ENCODE data around the gene RFTN1. TPM values are rescaled to one million over a fixed set of nuclear protein-coding genes. Genes with fewer than 3 reads are reported as not detected.
A peak's percentile ranks its signal among the peaks of the same experiment; 100 is the strongest.

The RFTN1 gene
- total and polyA plus RNA-seq, 5 experiments from 2014 or later = 35.3 to 61.8 (median 44.2) TPM

DNA sequence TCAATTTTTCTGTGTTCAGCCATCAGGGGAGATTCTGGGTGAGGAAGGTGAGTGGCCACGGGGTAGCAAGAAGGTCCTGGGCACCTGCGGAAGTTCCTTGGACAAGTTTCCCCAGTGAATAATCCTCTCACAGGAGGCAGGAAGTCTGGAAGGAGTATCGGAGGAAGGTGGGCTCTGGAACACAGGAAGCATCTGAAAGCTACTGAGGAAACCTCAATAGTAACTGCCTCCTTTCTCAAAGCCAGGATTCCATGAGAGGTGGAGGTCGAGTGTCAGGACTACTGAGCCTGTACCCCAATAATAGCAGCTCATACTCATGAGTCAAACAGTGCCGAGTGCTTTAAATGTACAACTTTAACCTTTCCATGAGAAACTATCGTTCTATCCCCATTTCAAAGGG, 137.6 kb downstream of the RFTN1 start:
- no peak for ATAC-seq
- Mint-ChIP-seq H3K4me3 (peak overlapping the region in 9 of 10 donors; percentile 4 to 87 (median 77)), H3K27me3 (no peaks in the 10 kb centered on the region), H3K27ac (peak overlapping the region; percentile 60 to 96 (median 93)), H3K9me3 (peaks cover 0 to 5% (median 0%) of the 10 kb centered on the region in 9 donors), H3K36me3 (peaks cover 0 to 18% (median 12%) of the 10 kb centered on the region in 3 donors), H3K4me1 (peaks cover 50 to 99% (median 90%) of the 10 kb centered on the region in 4 donors)
- POLR2A ChIA-PET = interaction anchor here (1.0 to 1.7 kb wide), 6 partner anchors 9 to 140 kb away, joined by 3 to 4 read pairs (median 3); partner anchors contain the start of gene RFTN1
- no peak for DNase-seq

GRCh38 chr3:16374935-16375245, 138.6 kb downstream of the RFTN1 start:
- no peak for DNase-seq
- peaks cover 0 to 27% (median 16%) of the 10 kb centered on the region in 3 donors for H3K36me3 Mint-ChIP-seq
- H3K27ac Mint-ChIP-seq = peak overlapping the region; percentile 87 to 96 (median 93)
- H3K4me3 Mint-ChIP-seq = peak overlapping the region; percentile 67 to 87 (median 76)
- no peaks in the 10 kb centered on the region for H3K27me3 Mint-ChIP-seq
- POLR2A ChIA-PET = interaction anchor here (1.7 kb wide), 1 partner anchor 138 kb away, joined by 4 read pairs; the partner anchor contains the start of gene RFTN1
- H3K4me1 Mint-ChIP-seq = peaks cover 56 to 100% (median 89%) of the 10 kb centered on the region in 4 donors
- no peak for ATAC-seq
- H3K9me3 Mint-ChIP-seq = peaks cover 0 to 5% (median 0%) of the 10 kb centered on the region in 9 donors

DNA sequence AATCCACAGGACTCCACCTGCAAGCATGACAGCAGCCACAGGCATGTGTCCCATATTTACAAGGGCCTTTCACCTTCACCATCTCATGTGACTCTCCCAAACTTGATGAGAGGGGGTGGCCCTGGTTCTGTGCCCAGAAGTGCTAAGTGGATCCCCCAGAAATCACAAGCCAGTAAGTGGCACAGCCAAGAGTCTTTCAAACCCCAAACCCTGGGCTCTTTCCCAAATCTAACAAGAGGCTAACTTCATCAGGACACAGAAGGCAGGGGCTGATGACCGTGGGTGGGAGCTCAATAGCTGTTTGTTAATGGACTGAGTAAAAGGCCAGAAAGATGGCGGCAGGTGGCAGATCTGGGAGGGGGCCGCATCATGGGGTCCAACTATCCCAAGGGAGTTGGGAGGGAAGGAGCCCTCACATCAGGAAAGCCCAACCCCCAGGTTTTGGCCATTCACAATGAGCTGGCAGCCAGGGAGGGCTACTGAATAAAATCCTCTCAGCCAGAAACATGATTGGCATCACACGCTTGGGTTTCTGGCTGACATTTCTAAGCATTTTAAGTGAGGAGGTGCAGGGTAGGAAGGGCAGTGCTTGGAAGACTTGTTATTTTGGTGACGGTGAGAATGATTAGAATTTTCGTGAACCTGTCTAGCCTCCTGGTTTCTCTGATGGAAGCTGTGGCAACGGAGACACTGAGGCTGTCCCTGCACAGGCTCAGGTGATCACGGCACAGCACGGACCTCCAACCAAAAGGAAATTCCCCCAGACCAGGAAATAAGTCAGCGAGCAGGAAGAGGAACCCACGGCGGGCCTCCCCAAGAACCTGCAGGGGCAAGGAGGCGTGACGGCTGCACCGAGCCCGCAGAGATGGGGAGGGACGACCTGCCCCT, 139.2 kb downstream of the RFTN1 start:
- POLR2A ChIA-PET = interaction anchor here (0.6 to 1.7 kb wide), 2 partner anchors 106 to 138 kb away, joined by 4 to 7 read pairs; partner anchors contain the start of gene RFTN1
- ATAC-seq = peak; percentile 46 to 55
- H3K36me3 Mint-ChIP-seq = peaks cover 0 to 33% (median 19%) of the 10 kb centered on the region in 3 donors

DNA sequence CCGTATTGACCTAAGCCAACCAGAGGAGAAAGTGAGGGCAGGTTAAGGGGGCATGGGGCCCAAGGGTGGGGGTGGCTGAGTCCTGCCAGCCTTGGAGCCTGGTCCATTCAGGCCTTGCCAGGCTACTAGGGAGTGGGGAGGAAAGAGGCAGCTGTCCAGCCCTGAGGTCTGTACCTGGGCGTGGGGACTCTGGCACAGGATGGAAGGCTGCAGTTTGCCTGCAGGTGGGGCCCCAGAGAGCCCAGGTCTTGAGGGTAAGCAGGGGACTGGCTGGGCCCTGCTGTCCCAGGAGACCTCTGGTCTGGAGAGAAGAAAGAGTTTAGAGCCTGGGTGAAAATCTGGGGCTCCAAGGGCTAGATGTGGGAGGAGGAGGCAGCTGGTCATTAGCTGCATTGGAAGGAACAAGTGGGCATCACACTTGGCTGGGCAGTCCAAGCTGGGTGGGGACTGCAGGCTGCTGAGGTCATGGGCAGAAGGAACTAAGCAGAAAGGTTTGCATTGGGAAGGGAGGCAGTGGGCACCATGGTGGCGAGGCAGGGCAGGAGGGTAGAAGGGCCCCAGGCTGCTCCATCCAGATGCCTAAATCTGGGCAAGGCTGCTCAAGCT, 140.1 kb downstream of the RFTN1 start:
- peaks cover 0 to 5% (median 0%) of the 10 kb centered on the region in 9 donors for H3K9me3 Mint-ChIP-seq
- peak overlapping the region in 8 of 10 donors; percentile 22 to 71 (median 46) for H3K4me3 Mint-ChIP-seq
- ATAC-seq (no peak), DNase-seq (no peak)
- peaks cover 56 to 87% (median 83%) of the 10 kb centered on the region in 4 donors for H3K4me1 Mint-ChIP-seq
- no peaks in the 10 kb centered on the region for H3K27me3 Mint-ChIP-seq
- POLR2A ChIA-PET = interaction anchor here (0.6 to 1.6 kb wide), 2 partner anchors 9 to 105 kb away, joined by 3 to 7 read pairs; no protein-coding TSS in a partner anchor
- peak overlapping the region; percentile 46 to 96 (median 93) for H3K27ac Mint-ChIP-seq
- H3K36me3 Mint-ChIP-seq = peaks cover 0 to 38% (median 24%) of the 10 kb centered on the region in 3 donors

More for the DNA sequence above, 139.2 kb downstream of the RFTN1 start:
- Mint-ChIP-seq H3K9me3 (peaks cover 0 to 5% (median 0%) of the 10 kb centered on the region in 9 donors), H3K4me3 (peak overlapping the region; percentile 67 to 87 (median 76)), H3K27me3 (no peaks in the 10 kb centered on the region), H3K27ac (peak overlapping the region; percentile 87 to 96 (median 93)), H3K4me1 (peaks cover 56 to 95% (median 86%) of the 10 kb centered on the region in 4 donors)
- DNase-seq = peak in 9 of 10 donors; percentile 18 to 42 (median 30)

DNA sequence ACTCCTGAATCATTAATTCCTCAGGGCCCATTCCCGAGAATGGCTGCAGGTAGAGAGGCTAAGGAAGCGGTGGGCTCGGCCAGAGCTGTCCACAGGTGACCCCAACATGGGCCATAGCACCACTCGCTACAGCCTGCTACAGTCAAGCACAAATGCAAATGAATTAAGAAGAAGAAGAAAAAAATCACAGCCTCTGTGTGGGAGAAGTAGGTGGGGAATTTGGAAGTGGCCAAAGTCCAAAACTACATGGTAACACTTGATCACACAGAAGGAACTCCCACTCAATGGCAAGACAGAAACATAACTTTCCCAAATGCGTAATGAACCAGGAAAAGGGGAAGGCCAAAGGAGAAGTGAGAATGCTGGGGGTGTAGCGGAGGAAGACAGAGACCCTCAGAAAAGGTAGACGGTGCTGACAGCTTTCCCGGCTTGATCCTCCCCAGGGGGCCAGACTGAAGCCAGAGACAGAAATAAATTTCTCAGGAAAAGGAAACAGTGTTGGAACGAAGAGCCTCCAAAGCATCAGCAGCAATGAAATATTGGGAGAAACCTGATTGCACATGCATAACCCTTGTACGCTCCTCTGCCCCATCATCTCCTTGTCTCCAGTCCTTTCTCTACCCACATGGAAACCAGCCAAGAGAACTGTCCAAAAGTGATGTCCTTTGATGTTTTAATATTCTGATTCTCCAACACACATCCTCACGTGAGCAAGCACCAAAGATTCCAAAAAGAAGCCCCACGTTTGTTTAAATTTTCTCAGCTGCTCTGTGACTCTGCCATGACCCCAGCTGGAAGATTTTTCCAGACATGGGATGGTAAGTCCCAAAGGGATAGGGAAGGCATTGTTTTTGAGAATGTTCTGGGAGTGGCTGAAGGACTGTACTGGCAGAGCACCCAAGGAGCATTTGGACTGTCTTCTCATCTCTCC, 140.9 kb downstream of the RFTN1 start:
- no peak for DNase-seq
- H3K4me3 Mint-ChIP-seq = peak overlapping the region in 7 of 10 donors; percentile 11 to 71 (median 30)
- peaks cover 0 to 44% (median 25%) of the 10 kb centered on the region in 3 donors for H3K36me3 Mint-ChIP-seq
- peaks cover 49 to 86% (median 78%) of the 10 kb centered on the region in 4 donors for H3K4me1 Mint-ChIP-seq
- no peak for ATAC-seq
- POLR2A ChIA-PET = interaction anchor here (1.6 kb wide), 1 partner anchor 8 kb away, joined by 3 read pairs; no protein-coding TSS in a partner anchor
- H3K27me3 Mint-ChIP-seq = no peaks in the 10 kb centered on the region
- H3K27ac Mint-ChIP-seq = peak overlapping the region; percentile 80 to 96 (median 93)
- H3K9me3 Mint-ChIP-seq = no peaks in the 10 kb centered on the region

DNA sequence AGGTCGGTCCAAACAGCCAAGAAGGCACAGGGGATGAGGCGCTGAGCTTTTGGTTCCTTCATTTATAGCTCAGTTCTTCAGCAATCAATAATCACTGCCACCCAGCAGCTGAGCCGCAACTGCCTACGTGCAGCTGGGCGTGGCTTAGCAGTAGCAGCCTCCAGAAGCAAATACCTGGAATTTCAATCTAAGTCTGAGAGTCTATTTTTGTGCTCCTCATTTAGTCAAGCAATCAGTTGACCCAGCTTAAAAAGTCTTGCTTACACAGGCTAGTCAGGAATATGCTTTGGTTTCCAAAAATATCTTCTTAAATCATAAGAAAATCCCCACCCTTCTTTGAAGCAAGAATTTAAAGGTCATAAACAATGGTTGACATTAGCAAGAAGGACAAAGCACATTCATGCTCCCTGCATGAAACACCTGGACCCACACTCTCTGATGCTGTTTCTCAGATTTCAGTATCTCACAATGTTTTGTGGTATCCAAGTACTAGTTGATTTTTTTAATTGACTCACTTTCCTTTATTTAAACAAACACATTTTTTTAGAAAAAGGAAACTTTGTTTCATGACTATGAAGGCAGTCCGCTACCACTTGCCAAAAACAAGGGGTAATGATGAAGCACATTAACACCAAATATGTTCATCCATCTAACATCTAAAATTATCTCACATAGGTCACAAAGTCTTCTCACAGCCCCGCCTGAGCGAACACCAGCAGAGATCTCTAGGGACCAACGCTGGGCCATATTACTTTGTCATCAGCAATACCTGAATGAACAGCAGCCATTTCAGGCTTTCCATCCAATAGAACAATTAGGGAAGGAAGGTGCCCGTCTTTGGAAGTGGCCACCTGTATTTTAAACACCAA, 142.4 kb downstream of the RFTN1 start:
- H3K9me3 Mint-ChIP-seq = peaks cover 0 to 1% (median 0%) of the 10 kb centered on the region in 9 donors
- POLR2A ChIA-PET = no interaction called here
- H3K27me3 Mint-ChIP-seq = no peaks in the 10 kb centered on the region
- peak overlapping the region in 3 of 10 donors; percentile 4 to 41 (median 15) for H3K4me3 Mint-ChIP-seq
- DNase-seq = no peak
- peaks cover 53 to 86% (median 75%) of the 10 kb centered on the region in 4 donors for H3K4me1 Mint-ChIP-seq
- peak in 1 of 2 donors; percentile 15 for ATAC-seq
- peaks cover 0 to 56% (median 31%) of the 10 kb centered on the region in 3 donors for H3K36me3 Mint-ChIP-seq
- H3K27ac Mint-ChIP-seq = peak overlapping the region in 9 of 10 donors; percentile 10 to 87 (median 32)

- POLR2A ChIA-PET = no interaction called here
- Mint-ChIP-seq H3K9me3 (peaks cover 0 to 1% (median 0%) of the 10 kb centered on the region in 9 donors), H3K4me3 (no peak overlapping the region), H3K27me3 (no peaks in the 10 kb centered on the region), H3K27ac (peak overlapping the region in 5 of 10 donors; percentile 13 to 87 (median 31)), H3K4me1 (peaks cover 53 to 86% (median 75%) of the 10 kb centered on the region in 4 donors), H3K36me3 (peaks cover 0 to 61% (median 33%) of the 10 kb centered on the region in 3 donors)
- ATAC-seq = no peak
- DNase-seq = no peak
Measured at GRCh38 chr3:16370503-16370871, 143.0 kb downstream of the RFTN1 start.

DNA sequence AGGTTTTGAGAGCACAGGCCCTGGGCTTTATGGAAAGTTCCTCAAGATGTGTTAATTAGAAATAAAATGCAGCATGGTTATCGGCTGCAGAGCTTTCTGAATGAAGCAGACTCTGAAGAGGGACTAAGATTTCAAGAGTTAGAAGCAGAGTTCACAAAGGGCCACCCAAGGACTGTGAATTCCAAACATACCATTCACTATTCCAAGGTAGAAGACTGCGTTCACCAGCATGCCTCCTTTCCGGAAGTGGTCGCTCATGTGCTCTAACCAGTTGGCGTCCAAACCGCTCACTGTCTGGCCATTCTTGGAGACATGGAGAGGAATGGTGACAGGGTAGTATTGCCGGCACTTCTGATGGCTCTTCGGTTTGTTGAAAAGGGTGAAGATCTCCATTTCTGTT, 143.6 kb downstream of the RFTN1 start:
- Mint-ChIP-seq H3K4me3 (no peak overlapping the region), H3K9me3 (peaks cover 0 to 1% (median 0%) of the 10 kb centered on the region in 9 donors), H3K27me3 (no peaks in the 10 kb centered on the region), H3K36me3 (peaks cover 0 to 65% (median 33%) of the 10 kb centered on the region in 3 donors), H3K27ac (peak overlapping the region in 4 of 10 donors; percentile 17 to 87 (median 62)), H3K4me1 (peaks cover 50 to 85% (median 73%) of the 10 kb centered on the region in 4 donors)
- POLR2A ChIA-PET = no interaction called here
- DNase-seq (no peak), ATAC-seq (no peak)

GRCh38 chr3:16369276-16369675, 144.2 kb downstream of the RFTN1 start:
- POLR2A ChIA-PET = no interaction called here
- Mint-ChIP-seq H3K4me1 (peaks cover 46 to 82% (median 72%) of the 10 kb centered on the region in 4 donors), H3K27ac (peak overlapping the region in 4 of 10 donors; percentile 31 to 68 (median 40))

DNA sequence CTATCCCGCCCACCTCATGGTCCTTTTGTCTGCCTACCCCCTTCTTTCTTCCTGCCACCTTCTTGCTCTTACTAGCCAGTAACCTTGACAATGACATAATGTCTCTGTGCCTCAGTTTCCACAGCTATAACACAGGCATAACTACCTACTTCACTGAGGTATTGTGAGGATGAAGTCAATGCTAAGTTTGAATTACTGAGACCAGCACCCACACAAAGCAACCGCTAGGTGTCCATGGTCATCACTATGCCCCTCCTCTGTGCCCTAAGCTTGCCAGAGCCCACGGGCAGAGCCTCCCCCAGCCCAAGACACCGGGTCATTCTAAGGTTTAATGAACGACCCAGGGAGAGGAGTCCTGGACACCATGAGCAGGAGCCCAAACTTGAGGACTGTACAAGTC, 146.9 kb downstream of the RFTN1 start:
- DNase-seq (no peak), ATAC-seq (no peak)
- peak overlapping the region in 2 of 10 donors; percentile 23 to 36 for H3K4me3 Mint-ChIP-seq
- no peaks in the 10 kb centered on the region for H3K27me3 Mint-ChIP-seq
- peaks cover 0 to 1% (median 0%) of the 10 kb centered on the region in 9 donors for H3K9me3 Mint-ChIP-seq
- H3K36me3 Mint-ChIP-seq = peaks cover 0 to 73% (median 34%) of the 10 kb centered on the region in 3 donors
- H3K4me1 Mint-ChIP-seq = peaks cover 24 to 66% (median 54%) of the 10 kb centered on the region in 4 donors
- H3K27ac Mint-ChIP-seq = peak overlapping the region in 6 of 10 donors; percentile 12 to 90 (median 50)
- POLR2A ChIA-PET = interaction anchor here (0.9 to 1.5 kb wide), 3 partner anchors 9 to 149 kb away, joined by 3 to 4 read pairs (median 3); no protein-coding TSS in a partner anchor

More at GRCh38 chr3:16369276-16369675, 144.2 kb downstream of the RFTN1 start:
- H3K36me3 Mint-ChIP-seq = peaks cover 0 to 68% (median 33%) of the 10 kb centered on the region in 3 donors
- ATAC-seq = no peak
- H3K9me3 Mint-ChIP-seq = peaks cover 0 to 1% (median 0%) of the 10 kb centered on the region in 9 donors
- DNase-seq = no peak
- no peaks in the 10 kb centered on the region for H3K27me3 Mint-ChIP-seq
- no peak overlapping the region for H3K4me3 Mint-ChIP-seq

Measured in naive thymus-derived CD8-positive, alpha-beta T cell (primary cell).